Thyroid gland (tissue), 4 donors: Measurements from ENCODE around the gene ITPR2.

Experiments used
- CTCF ChIP-seq, 6 experiments: fragments of 200-600 bp in 3 of 6; fragments of 450-650 bp in 3 of 6; sonication (generic) in 3 of 6; IDR thresholded peaks; one replicate each; pipeline ENCODE4 v1.5.1; 2016 to 2019; ENCODE audit warnings: antibody characterized with exemption in 6 of 6, mild to moderate bottlenecking in 2 of 6, inconsistent platforms in 1 of 6, moderate library complexity in 1 of 6
- POLR2A ChIP-seq, 2 donors: fragments of 450-650 bp; IDR thresholded peaks; one replicate each; pipeline ENCODE4 v1.6.1; 2017; ENCODE audit warnings: antibody characterized with exemption in 2 of 2, mild to moderate bottlenecking in 2 of 2, moderate library complexity in 1 of 2

DNA sequence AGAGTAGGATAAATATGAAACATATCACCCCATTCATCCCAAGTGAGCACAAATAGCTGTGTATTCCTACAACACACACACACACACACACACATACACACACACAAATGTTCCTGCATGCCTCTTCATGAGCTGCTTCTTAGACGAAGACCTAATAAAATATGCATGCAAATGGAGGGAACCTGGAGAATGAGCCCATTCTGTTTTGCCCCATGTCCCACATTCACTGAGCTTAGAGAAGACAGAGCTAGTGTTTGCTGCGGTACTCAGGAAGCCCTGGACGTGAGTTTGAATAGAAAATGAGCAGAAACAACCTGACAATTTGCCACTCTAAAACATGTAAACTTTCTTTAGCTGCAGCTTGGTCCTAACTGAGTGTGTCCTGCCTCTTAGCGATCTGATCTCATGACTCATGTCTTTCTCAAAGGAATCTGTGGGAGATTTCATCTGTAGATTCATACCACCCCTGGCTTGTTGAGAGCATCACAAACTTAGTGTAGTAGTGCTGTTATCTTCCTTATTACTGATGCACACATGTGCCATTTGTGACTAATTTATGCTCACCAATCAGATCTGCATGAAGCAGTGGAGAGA lies 86.8 kb downstream of the ITPR2 start:
- TF ChIP-seq POLR2A (IDR thresholded peaks at IDR 0.05) (no peak), CTCF (IDR thresholded peaks at IDR 0.05) (no peak)
